ENCODE data around the gene BRICD5. TPM values are rescaled to one million over a fixed set of nuclear protein-coding genes. Genes with fewer than 3 reads are reported as not detected.

The BRICD5 gene
- total and polyA plus RNA-seq, 5 donors from 2014 or later: 0.08 to 10.9 (median 0.33) TPM; not detected in 2

DNA sequence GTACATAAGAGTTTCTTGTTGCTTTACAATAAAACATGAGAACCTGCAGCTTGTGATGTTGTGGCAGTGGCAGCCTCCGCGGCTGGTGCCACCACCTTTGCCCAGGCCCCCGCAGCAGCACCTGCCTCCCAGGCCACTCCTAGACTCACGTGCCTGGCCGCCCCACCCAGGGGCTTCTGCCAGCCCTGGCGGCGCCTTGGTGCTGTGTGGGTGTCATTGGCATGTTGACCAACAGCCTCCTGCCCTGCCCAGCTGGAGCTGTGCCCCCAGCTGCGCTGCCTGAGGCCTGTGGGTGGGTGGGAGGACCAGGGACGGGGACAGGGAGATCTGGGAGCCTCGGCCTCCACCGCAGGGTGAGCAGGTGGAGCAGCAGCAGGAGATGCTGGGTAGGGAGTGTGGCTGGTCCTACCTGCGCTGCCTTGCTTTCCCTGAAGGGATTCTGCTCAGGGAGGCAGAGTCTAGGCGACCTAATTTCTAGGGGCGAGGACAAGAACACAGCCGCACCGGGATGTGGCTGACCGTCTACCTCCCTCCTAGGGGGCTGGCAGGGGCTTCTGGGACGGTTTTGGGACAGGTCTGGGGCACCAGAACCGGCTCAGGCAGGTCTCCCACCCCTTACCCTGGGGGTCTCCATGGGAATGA lies 25.2 kb upstream of the BRICD5 start:
- Histone ChIP-seq H3K4me1 (ENCODE audit: control insufficient read depth, insufficient read depth, low read length, poor library complexity, severe bottlenecking) (peaks cover 9% of the 10 kb centered on the region), H3K27ac (ENCODE audit: insufficient read depth, low read length, poor library complexity, severe bottlenecking) (no peak overlapping the region), H3K27me3 (ENCODE audit: control insufficient read depth, insufficient read depth, low read length) (no peaks in the 10 kb centered on the region), H3K36me3 (ENCODE audit: control insufficient read depth, insufficient read depth, low read length) (peaks cover 29% of the 10 kb centered on the region), H3K4me3 (ENCODE audit: low read depth, low read length) (no peak overlapping the region), H3K9me3 (ENCODE audit: control insufficient read depth in 2 of 2, low read length in 2 of 2) (no peaks in the 10 kb centered on the region)
- no peak overlapping the region for H3K4me3 Mint-ChIP-seq
- no peak for ATAC-seq (ENCODE audit: low read depth in 2 of 2)
- H3K9me3 Mint-ChIP-seq: no peaks in the 10 kb centered on the region
- DNase-seq: no peak
- H3K27me3 Mint-ChIP-seq: peaks cover 5% of the 10 kb centered on the region
- H3K27ac Mint-ChIP-seq: no peak overlapping the region
- H3K4me1 Mint-ChIP-seq: peaks cover 0 to 2% (median 0%) of the 10 kb centered on the region in 4 donors
- H3K36me3 Mint-ChIP-seq: no peaks in the 10 kb centered on the region

DNA sequence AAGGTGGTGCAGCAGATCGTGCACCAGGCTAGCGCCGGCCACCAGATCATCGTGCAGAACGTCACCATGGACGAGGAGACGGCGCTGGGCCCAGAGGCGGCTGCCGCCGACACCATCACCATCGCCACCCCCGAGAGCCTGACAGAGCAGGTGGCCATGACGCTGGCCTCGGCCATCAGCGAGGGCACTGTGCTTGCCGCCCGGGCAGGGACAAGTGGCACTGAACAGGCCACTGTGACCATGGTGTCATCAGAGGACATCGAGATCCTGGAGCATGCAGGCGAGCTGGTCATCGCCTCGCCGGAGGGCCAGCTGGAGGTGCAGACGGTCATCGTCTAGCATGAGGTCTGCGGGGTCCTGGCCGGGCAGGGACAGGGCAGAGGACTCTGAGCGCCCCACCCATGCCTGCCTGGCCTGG lies 24.6 kb upstream of the BRICD5 start:
- no peaks in the 10 kb centered on the region for H3K27me3 ChIP-seq (ENCODE audit: control insufficient read depth, insufficient read depth, low read length)
- DNase-seq (no peak), ATAC-seq (ENCODE audit: low read depth in 2 of 2) (no peak)
- H3K9me3 ChIP-seq (ENCODE audit: control insufficient read depth in 2 of 2, low read length in 2 of 2): no peaks in the 10 kb centered on the region
- H3K27ac ChIP-seq (ENCODE audit: insufficient read depth, low read length, poor library complexity, severe bottlenecking): no peak overlapping the region
- Mint-ChIP-seq H3K27ac (no peak overlapping the region), H3K27me3 (peaks cover 5% of the 10 kb centered on the region), H3K4me1 (peaks cover 0 to 2% (median 0%) of the 10 kb centered on the region in 4 donors), H3K4me3 (peak overlapping the region in 1 of 4 donors; percentile 50), H3K9me3 (no peaks in the 10 kb centered on the region), H3K36me3 (peaks cover under 1% of the 10 kb centered on the region)
- H3K36me3 ChIP-seq (ENCODE audit: control insufficient read depth, insufficient read depth, low read length): peaks cover 29% of the 10 kb centered on the region
- peaks cover 9% of the 10 kb centered on the region for H3K4me1 ChIP-seq (ENCODE audit: control insufficient read depth, insufficient read depth, low read length, poor library complexity, severe bottlenecking)
- no peak overlapping the region for H3K4me3 ChIP-seq (ENCODE audit: low read depth, low read length)

DNA sequence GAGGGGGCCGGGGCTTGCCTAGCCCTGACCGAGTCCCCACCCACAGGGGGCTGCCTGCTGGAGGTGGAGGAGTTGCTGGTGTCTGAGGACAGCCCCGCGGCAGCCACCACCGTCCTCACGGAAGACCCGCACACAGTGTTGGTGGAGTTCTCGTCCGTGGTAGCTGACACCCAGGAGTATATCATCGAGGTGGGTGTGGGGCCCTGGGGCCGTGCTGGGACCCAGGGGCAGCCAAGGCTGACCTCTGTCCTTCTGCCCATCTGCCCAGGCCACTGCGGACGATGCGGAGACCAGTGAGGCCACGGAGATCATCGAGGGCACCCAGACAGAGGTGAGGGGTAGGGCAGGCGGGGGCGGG lies 24.1 kb upstream of the BRICD5 start:
- peaks cover 5% of the 10 kb centered on the region for H3K27me3 Mint-ChIP-seq
- Histone ChIP-seq H3K4me1 (ENCODE audit: control insufficient read depth, insufficient read depth, low read length, poor library complexity, severe bottlenecking) (peaks cover 9% of the 10 kb centered on the region), H3K27ac (ENCODE audit: insufficient read depth, low read length, poor library complexity, severe bottlenecking) (no peak overlapping the region), H3K4me3 (ENCODE audit: low read depth, low read length) (no peak overlapping the region), H3K27me3 (ENCODE audit: control insufficient read depth, insufficient read depth, low read length) (no peaks in the 10 kb centered on the region), H3K36me3 (ENCODE audit: control insufficient read depth, insufficient read depth, low read length) (peaks cover 32% of the 10 kb centered on the region), H3K9me3 (ENCODE audit: control insufficient read depth in 2 of 2, low read length in 2 of 2) (no peaks in the 10 kb centered on the region)
- ATAC-seq (ENCODE audit: low read depth in 2 of 2) (no peak), DNase-seq (no peak)
- H3K27ac Mint-ChIP-seq: no peak overlapping the region
- peaks cover 0 to 2% (median under 1%) of the 10 kb centered on the region in 4 donors for H3K4me1 Mint-ChIP-seq
- H3K36me3 Mint-ChIP-seq: peaks cover 4% of the 10 kb centered on the region
- no peaks in the 10 kb centered on the region for H3K9me3 Mint-ChIP-seq
- no peak overlapping the region for H3K4me3 Mint-ChIP-seq

DNA sequence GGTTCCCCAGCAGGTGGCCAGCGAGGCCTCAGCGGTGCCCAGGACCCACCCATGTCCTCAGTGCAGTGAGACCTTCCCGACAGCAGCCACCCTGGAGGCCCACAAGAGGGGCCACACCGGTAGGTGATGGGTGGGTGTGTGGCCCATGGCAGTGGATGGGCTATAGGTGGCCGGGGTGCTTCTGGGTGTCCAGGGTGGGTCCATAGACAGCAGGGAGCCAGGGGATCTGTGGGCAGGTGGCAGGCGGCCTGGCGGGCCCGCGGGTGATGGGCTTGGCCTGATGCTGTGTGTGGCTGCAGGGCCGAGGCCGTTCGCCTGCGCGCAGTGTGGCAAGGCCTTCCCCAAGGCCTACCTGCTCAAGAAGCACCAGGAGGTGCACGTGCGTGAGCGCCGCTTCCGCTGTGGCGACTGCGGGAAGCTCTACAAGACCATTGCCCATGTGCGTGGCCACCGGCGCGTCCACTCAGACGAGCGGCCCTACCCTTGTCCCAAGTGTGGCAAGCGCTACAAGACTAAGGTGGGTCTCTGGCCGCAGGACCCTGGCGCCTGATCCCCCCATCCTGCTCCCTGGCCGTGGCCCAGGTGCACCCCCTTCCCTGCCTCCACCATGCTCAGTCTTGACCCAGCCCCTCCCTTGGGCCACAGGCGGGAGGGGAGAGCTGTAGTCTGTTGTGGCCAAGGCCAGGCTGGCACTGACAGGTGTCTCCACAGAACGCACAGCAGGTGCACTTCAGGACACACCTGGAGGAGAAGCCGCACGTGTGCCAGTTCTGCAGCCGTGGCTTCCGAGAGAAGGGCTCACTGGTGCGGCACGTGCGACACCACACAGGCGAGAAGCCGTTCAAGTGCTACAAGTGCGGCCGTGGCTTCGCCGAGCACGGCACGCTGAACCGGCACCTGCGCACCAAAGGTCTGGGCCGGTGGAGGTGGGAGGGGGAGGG lies 23.5 kb upstream of the BRICD5 start:
- Mint-ChIP-seq H3K9me3 (no peaks in the 10 kb centered on the region), H3K4me3 (no peak overlapping the region), H3K36me3 (peaks cover 4% of the 10 kb centered on the region), H3K27ac (no peak overlapping the region), H3K27me3 (peaks cover 5% of the 10 kb centered on the region), H3K4me1 (peaks cover 0 to 2% (median under 1%) of the 10 kb centered on the region in 4 donors)
- Histone ChIP-seq H3K9me3 (ENCODE audit: control insufficient read depth in 2 of 2, low read length in 2 of 2) (no peaks in the 10 kb centered on the region), H3K4me3 (ENCODE audit: low read depth, low read length) (no peak overlapping the region), H3K4me1 (ENCODE audit: control insufficient read depth, insufficient read depth, low read length, poor library complexity, severe bottlenecking) (peaks cover 9% of the 10 kb centered on the region), H3K27ac (ENCODE audit: insufficient read depth, low read length, poor library complexity, severe bottlenecking) (no peak overlapping the region), H3K36me3 (ENCODE audit: control insufficient read depth, insufficient read depth, low read length) (peaks cover 39% of the 10 kb centered on the region), H3K27me3 (ENCODE audit: control insufficient read depth, insufficient read depth, low read length) (no peaks in the 10 kb centered on the region)
- no peak for DNase-seq
- no peak for ATAC-seq (ENCODE audit: low read depth in 2 of 2)

DNA sequence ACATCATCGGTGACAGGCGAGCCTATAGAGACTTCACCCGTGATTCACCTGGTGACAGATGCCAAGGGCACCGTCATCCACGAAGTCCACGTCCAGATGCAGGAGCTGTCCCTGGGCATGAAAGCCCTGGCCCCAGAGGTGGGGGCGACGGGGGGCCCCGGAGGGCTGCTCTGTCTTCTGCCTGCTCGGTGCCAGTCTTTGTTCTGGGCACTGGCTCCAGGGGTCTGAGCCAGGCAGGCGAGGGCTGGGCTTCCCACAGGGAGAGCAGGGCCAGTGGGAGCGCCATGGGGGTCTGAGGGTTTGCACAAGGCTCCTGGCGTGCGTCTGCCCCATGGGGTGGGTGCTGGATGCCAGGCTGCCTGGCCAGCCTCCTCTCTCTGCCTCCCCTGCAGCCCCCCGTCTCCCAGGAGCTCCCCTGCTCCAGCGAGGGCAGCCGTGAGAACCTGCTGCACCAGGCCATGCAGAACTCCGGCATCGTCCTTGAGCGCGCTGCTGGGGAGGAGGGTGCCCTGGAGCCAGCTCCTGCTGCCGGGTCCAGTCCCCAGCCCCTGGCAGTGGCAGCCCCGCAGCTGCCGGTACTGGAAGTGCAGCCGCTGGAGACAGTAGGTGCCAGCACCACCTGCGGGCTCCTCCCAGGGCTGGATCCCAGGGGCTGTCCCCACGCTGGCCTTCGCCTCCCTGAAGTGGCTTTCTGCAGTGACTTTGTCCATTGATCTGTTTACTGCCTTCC lies 22.5 kb upstream of the BRICD5 start:
- H3K9me3 ChIP-seq (ENCODE audit: control insufficient read depth in 2 of 2, low read length in 2 of 2): no peaks in the 10 kb centered on the region
- Mint-ChIP-seq H3K27ac (no peak overlapping the region), H3K4me3 (no peak overlapping the region), H3K36me3 (peaks cover 4% of the 10 kb centered on the region), H3K9me3 (no peaks in the 10 kb centered on the region), H3K27me3 (peaks cover 5% of the 10 kb centered on the region), H3K4me1 (peaks cover 0 to 2% (median under 1%) of the 10 kb centered on the region in 4 donors)
- peaks cover 47% of the 10 kb centered on the region for H3K36me3 ChIP-seq (ENCODE audit: control insufficient read depth, insufficient read depth, low read length)
- no peak overlapping the region for H3K27ac ChIP-seq (ENCODE audit: insufficient read depth, low read length, poor library complexity, severe bottlenecking)
- no peaks in the 10 kb centered on the region for H3K27me3 ChIP-seq (ENCODE audit: control insufficient read depth, insufficient read depth, low read length)
- DNase-seq: no peak
- ATAC-seq (ENCODE audit: low read depth in 2 of 2): no peak
- H3K4me1 ChIP-seq (ENCODE audit: control insufficient read depth, insufficient read depth, low read length, poor library complexity, severe bottlenecking): peaks cover 9% of the 10 kb centered on the region
- no peak overlapping the region for H3K4me3 ChIP-seq (ENCODE audit: low read depth, low read length)

DNA sequence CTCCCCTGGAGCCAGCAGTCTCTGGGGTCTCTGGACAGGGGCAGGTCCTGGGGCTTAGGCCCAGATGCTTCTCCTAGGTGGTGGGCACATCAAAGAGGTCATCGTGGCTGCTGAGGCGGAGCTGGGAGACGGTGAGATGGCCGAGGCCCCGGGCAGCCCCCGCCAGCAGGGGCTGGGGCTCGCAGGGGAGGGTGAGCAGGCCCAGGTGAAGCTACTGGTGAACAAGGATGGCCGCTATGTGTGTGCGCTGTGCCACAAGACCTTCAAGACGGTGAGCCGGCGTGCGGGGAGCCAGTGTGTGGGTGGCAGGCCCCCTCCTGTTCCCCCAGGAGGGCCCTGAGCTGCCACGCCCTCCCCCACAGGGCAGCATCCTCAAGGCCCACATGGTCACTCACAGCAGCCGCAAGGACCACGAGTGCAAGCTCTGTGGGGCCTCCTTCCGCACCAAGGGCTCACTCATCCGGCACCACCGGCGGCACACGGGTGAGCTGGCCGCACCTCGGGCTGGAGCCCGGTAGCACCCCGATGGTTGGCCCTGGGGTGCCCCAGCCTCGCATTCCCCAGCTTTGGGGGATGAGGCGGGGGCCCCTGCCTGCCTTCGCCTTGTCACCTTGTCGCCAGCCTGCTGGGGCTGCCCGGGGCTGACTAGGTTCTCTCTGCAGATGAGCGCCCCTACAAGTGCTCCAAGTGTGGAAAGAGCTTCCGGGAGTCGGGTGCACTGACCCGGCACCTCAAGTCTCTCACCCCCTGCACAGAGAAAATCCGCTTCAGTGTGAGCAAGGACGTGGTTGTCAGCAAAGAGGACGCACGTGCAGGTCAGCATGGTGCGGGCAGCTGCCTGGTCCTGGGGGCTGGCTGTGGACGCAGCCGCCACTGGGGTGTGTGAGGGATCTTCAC lies 21.7 kb upstream of the BRICD5 start:
- no peaks in the 10 kb centered on the region for H3K9me3 Mint-ChIP-seq
- H3K27me3 Mint-ChIP-seq: peaks cover 5% of the 10 kb centered on the region
- DNase-seq (no peak), ATAC-seq (ENCODE audit: low read depth in 2 of 2) (no peak)
- H3K4me1 Mint-ChIP-seq: peaks cover 0 to 4% (median under 1%) of the 10 kb centered on the region in 4 donors
- H3K27ac ChIP-seq (ENCODE audit: insufficient read depth, low read length, poor library complexity, severe bottlenecking): no peak overlapping the region
- no peak overlapping the region for H3K4me3 ChIP-seq (ENCODE audit: low read depth, low read length)
- peaks cover 53% of the 10 kb centered on the region for H3K36me3 ChIP-seq (ENCODE audit: control insufficient read depth, insufficient read depth, low read length)
- no peak overlapping the region for H3K4me3 Mint-ChIP-seq
- H3K9me3 ChIP-seq (ENCODE audit: control insufficient read depth in 2 of 2, low read length in 2 of 2): no peaks in the 10 kb centered on the region
- no peak overlapping the region for H3K27ac Mint-ChIP-seq
- peaks cover 4% of the 10 kb centered on the region for H3K36me3 Mint-ChIP-seq
- H3K27me3 ChIP-seq (ENCODE audit: control insufficient read depth, insufficient read depth, low read length): no peaks in the 10 kb centered on the region
- peaks cover 9% of the 10 kb centered on the region for H3K4me1 ChIP-seq (ENCODE audit: control insufficient read depth, insufficient read depth, low read length, poor library complexity, severe bottlenecking)
